HL-60 (cell line): ENCODE measurements around the gene SMC6.

ENCODE experiments used
- DNase-seq, 2 experiments: peaks; one replicate each; pipeline ENCODE4 v3.0.0-alpha.2; 2010 to 2020; ENCODE audit warnings: low read depth in 1 of 2, low spot score in 1 of 2
- H3K27ac ChIP-seq: fragments of 250-450 bp; sonication (Bioruptor Pico); replicated peaks from 2 replicates; pipeline ENCODE4 v1.5.1; 2020; ENCODE audit warnings: mild to moderate bottlenecking, moderate library complexity
- H3K27me3 ChIP-seq: fragments of 250-450 bp; sonication (Bioruptor Pico); 2 replicates; pipeline ENCODE4 v1.5.1; 2021; ENCODE audit warnings: mild to moderate bottlenecking, moderate library complexity; ENCODE audit not compliant: insufficient read depth, poor library complexity, severe bottlenecking
- H3K4me3 ChIP-seq: replicated peaks from 2 replicates; pipeline ENCODE4 v1.5.1; 2011; ENCODE audit warnings: mild to moderate bottlenecking, control low read depth, low read length; ENCODE audit not compliant: insufficient read depth
- CTCF ChIP-seq: IDR thresholded peaks from one replicate; pipeline ENCODE4 v1.5.1; 2011; ENCODE audit warnings: low read length, control low read depth, inconsistent platforms; ENCODE audit not compliant: insufficient read depth
- GABPA ChIP-seq: IDR thresholded peaks from 2 replicates; pipeline ENCODE4 v1.6.1; 2012; ENCODE audit warnings: low read depth
- POLR2AphosphoS5 ChIP-seq: IDR thresholded peaks from 2 replicates; pipeline ENCODE4 v1.6.1; 2012; ENCODE audit warnings: low read depth
- REST ChIP-seq: IDR thresholded peaks from 2 replicates; pipeline ENCODE4 v1.6.1; 2012; ENCODE audit warnings: low read depth; ENCODE audit not compliant: insufficient replicate concordance
- SPI1 ChIP-seq: IDR thresholded peaks from 2 replicates; pipeline ENCODE4 v1.6.1; 2012; ENCODE audit warnings: low read depth, mild to moderate bottlenecking, borderline replicate concordance

The SMC6 gene

GRCh38 chr2:17793803-17794354, 40.3 kb upstream of the SMC6 start:
- H3K27me3 ChIP-seq = peaks cover 12% of the 10 kb centered on the region
- DNase-seq = no peak

GRCh38 chr2:17793296-17793695, 39.7 kb upstream of the SMC6 start:
- no peak for TF ChIP-seq REST
- TF ChIP-seq CTCF = no peak
- TF ChIP-seq GABPA = no peak
- no peak for TF ChIP-seq POLR2AphosphoS5
- TF ChIP-seq SPI1 = no peak
- peaks cover 12% of the 10 kb centered on the region for H3K27me3 ChIP-seq
- no peak overlapping the region for H3K4me3 ChIP-seq
- H3K27ac ChIP-seq = no peak overlapping the region
- DNase-seq = no peak

More at GRCh38 chr2:17793803-17794354, 40.3 kb upstream of the SMC6 start:
- Histone ChIP-seq H3K4me3 (no peak overlapping the region), H3K27ac (no peak overlapping the region)
- TF ChIP-seq REST (no peak), GABPA (no peak)

GRCh38 chr2:17792515-17792914, 38.9 kb upstream of the SMC6 start:
- Histone ChIP-seq H3K4me3 (no peak overlapping the region), H3K27me3 (peaks cover 12% of the 10 kb centered on the region), H3K27ac (no peak overlapping the region)
- no peak for TF ChIP-seq REST
- DNase-seq = no peak

- TF ChIP-seq POLR2AphosphoS5 = no peak
- no peak for TF ChIP-seq CTCF
- TF ChIP-seq REST = no peak
- TF ChIP-seq GABPA = no peak
- no peak for TF ChIP-seq SPI1
- Histone ChIP-seq H3K4me3 (no peak overlapping the region), H3K27me3 (peaks cover 12% of the 10 kb centered on the region), H3K27ac (no peak overlapping the region)
- no peak for DNase-seq
These were observed 38.2 kb upstream of the SMC6 start for GRCh38 chr2:17791817-17792130.
